Embryonic facial prominence (tissue), 1 donor: ENCODE measurements around the gene SERTAD3.
A peak's percentile ranks its signal among the peaks of the same experiment; 100 is the strongest.

Experiments
- DNase-seq: peaks from one replicate; pipeline ENCODE4 v3.0.0-alpha.2; 2016; ENCODE audit errors: extremely low spot score

The SERTAD3 gene

DNA sequence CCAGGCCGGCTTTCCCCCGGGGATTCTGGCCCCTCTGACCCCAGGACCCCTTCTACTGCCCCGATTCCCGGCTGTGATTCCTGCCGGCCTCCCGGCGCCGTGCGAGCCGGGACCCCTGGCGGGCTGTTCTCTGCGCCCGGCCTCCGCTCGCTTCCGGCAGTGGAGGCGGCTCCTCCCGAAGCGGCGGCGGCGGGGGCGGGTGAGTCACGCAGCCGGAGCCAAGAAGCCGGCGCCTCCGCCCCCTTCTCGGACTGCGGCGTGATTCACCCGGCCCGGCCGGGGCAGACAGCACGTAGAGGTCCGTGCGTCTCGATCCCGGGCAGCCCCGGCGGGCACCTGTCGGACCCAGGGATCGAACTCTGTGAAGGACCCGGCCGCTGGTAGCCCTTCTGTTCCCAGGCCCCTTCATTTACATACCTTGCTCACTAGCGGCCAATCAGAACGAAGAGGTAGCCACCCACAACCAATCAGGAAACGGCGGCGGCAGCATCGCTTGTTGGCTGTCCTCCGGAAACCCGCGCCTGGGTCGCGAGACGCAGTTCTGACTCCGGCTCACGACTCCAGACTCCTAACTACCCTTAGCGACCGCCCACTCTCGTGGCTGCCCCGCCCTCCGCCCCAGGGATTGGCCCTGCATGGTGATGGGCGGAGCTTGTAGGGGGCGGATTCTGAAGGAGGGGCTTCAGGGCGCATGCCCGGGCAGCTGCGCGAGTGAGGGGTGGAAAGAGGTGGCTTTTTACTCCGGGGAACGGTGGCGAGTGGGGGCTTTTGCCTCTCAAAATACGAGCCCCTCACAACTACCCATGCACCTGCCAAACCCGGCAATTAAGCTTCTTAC lies 18.5 kb downstream of the SERTAD3 start, which contains the start of gene SERTAD1:
TSS of gene SERTAD1 (minus strand) at position 543 of the 838 bp plus-strand sequence. CDS start 2,446 bp downstream, outside the sequence.
- DNase-seq, result peak; percentile 100

- no peak for DNase-seq
Observed at GRCh38 chr19:40424637-40425449, 19.3 kb downstream of the SERTAD3 start.

GRCh38 chr19:40423938-40424337 lies 20.2 kb downstream of the SERTAD3 start:
- DNase-seq, result no peak

GRCh38 chr19:40422748-40423566 lies 21.2 kb downstream of the SERTAD3 start:
- DNase-seq, result no peak

DNA sequence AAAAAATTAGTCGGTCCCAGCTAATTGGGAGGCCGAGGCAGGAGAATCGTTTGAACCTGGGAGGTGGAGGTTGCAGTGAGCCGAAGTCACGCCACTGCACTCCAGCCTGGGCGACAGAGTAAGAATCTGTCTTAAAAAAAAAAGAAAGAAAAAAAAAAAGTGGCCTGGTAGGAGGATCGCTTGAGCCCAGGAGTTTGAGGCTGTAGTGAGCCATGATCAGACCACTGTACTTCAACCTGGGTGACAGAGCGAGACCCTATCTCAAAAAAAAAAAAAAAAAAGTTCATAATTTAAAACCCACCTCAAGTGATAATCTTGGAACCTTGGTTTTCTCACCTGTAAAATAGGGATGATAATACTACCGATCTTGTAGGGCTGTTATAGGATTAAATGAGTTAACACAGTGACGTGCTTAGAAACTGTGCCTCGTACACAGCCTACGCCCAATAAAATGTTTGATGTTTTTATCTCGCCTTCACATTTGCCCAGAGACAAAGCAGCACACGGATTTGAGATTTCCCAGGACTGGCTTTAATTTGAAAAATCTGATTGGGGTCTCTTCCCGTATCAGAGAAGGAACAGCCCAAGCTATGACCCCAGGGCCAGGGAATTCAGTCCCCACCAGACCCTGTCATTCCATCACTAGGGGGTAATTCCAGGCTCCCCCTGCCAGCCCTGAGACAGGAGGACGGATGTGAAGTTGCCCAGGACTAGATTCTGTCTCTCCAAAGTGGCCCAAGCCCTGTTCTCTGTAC lies 22.0 kb downstream of the SERTAD3 start:
- no peak for DNase-seq

DNA sequence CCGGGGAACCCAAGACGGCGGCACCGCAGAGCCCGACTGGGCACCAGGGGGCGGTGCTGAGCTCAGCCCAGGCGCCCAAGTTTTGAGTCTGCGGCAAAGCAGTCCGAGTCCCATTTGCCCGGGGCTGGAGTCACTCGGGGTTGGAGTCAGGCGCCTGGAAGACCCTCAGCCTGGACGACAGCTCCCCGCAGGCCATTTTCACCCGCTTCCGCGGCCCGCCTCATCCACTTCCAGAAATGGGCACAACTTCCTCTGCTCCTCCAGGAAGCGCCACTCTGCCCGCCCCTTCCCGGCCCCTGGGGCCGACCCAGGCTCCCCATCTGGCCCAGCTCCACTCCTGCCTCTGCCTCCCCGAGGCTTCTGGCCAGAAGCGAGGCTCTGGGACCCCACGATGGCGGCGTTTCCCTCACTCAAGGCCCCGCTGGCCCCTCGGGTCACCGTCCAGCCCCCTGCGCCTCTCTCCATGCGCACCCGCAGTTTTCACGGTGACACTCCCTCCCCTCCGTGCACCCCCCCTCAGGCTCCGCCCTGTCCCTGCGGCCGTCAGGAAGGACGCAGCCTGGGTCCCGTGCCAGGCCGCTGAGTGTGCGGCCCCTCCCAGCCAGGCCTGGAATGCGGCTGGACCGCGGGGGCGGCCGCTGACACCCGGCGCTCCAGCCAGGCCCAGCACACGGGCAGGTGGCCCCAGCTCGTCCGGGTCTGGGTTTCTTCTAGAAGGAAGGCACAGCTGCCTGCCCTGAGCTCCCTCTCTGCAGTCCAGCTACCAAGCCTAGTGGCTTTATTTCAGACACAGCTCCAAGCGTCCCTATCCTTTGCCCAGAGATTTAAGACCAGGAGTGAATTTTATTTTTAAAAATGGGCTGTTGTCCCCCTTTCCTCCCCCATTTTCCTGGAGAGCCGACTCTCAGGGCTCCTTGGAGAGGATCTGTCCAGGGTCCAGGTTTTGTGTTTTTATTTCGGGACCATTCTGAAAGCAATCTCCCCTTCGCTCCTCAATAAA lies 23.1 kb downstream of the SERTAD3 start:
- peak; percentile 47 for DNase-seq

GRCh38 chr19:40420451-40420765 lies 23.7 kb downstream of the SERTAD3 start:
- DNase-seq, result no peak

GRCh38 chr19:40419780-40420179 lies 24.4 kb downstream of the SERTAD3 start:
- no peak for DNase-seq

DNA sequence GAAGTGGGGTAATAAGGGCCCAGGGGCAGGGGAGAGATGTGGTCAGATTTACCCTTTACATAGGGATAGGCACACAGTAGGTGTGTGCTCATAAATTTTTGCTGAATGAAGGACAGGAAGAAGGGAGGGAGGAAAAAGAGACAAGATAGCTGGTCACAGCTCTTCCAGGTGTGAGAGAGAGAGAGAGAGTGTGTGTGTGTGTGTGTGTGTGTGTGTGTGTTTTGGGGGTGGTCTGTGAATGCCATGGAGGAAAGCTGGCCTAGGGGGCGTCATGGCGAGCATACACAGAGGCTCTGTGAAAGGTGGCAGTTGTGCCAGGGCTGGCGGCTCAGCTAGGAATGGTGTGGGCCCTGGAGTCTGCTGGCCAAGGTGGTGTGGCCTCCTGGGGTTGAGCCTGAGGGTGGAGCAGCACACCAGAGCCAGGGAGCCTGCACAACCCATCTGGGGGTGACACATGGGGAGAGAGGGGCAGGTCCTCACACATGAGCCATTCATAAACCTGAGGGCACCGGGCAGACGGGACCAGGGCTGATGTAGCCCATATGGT lies 25.0 kb downstream of the SERTAD3 start:
- DNase-seq, result no peak

GRCh38 chr19:40418040-40418439 lies 26.1 kb downstream of the SERTAD3 start:
- no peak for DNase-seq

DNA sequence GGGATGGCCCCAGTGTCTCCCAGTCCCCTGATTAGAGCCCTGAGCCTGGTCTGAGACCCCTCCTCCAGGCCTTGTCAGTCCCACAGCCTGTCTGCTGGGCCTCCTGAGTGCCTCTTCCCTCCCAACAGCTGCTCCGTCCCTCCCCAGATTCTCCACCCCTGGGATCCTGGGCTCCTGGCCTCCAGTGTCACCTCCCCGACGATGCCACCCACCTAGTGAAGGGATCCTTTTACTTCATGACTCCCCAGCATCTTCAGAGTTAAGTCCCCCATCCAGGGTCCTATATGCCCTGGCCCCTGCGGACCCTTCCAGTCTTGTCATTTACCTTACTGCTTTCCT lies 26.5 kb downstream of the SERTAD3 start:
- DNase-seq, result no peak

GRCh38 chr19:40416918-40417642 lies 27.1 kb downstream of the SERTAD3 start:
- no peak for DNase-seq

- DNase-seq, result no peak
Observed at GRCh38 chr19:40415768-40416167, 28.4 kb downstream of the SERTAD3 start.

GRCh38 chr19:40414542-40415535 lies 29.3 kb downstream of the SERTAD3 start:
- DNase-seq, result no peak

DNA sequence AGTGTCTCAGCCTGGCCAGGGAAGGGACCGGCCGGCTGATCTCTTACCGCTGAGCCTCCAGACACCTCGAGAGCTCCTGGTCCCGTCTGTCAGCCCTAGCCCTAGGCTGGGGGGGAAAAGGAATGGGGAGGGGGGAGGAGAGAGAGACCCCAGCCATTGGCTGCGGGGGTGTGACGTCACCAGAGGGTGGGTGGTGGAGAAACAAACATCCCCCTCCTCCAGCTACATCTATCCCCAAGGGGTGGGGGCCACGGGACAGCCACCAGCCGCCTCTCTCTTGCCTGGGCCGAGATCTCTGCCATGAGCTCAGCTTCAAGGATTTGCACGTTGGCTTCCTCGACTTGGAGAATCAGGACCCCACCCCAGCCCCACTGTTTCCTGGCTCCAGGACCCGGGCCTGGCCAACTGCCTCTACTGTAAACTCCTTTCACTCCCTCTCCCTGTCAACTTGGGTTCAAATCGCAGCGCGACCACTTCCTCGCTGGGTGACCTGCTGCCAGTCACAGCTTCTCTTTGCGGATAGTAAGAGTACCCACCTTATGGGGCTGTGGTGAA lies 30.8 kb downstream of the SERTAD3 start, which contains the start of gene PRX:
TSS of gene PRX (minus strand) at position 88 of the 555 bp plus-strand sequence. CDS start 5,446 bp downstream, outside the sequence.
- no peak for DNase-seq

DNA sequence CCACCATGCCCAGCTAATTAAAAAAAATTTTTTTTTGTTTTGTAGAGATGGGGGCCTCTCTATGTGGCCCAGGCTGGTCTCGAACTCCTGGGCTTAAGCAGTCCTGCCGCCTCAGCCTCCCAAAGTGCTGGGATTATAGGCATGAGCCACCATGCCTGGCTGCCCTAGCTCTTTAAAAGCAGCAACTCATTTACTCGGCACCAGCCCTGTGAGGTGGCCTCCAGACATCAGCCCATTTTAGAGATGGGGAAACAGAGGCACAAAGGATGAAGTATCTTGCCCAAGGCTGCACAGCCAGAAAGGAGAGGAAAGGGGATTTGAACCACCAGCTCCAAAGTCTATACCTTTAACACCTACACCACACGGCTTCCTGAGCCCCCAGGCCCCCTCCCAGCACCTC lies 31.3 kb downstream of the SERTAD3 start:
- no peak for DNase-seq

DNA sequence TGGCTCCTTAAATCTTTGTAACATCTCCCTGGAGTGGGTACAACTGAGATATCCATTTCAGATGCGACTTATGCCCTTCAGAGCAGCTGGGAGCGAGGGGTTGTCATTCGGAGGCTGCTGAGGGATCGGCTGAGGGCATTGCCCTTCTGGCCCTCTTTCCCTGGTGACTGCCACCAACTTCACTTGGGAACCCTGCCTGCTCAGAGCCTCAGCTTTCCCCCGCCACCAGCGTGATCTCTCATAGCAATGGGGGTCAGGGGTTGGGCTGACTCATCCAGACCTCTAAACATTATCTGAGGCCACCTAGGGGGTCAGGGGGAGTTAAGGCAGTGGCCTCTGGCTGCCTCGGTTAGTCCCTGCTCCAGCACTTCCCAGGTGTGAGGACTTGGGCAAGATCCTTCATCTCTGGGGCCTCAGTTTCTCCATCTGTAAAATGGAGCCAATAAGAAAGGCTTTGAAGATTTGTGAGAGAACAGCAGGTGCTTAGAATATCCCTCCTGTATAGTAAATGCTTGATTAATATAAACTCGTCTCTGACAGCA lies 32.1 kb downstream of the SERTAD3 start:
- no peak for DNase-seq
